ENCODE measurements around the gene NQO2.
"Not testable (repeated sequence)": the region's sequence is repeated elsewhere in the genome, so short reads cannot be mapped to it uniquely, and the experiment has no call there.

NQO2 gene

GRCh38 chr6:3041606-3042005 lies 41.9 kb downstream of the NQO2 start:
- H3K4me1 ChIP-seq (ENCODE audit: control insufficient read depth, insufficient read depth, low read length) = peaks cover 7% of the 10 kb centered on the region
- no peaks in the 10 kb centered on the region for H3K27me3 ChIP-seq (ENCODE audit: control insufficient read depth in 1 of 2, insufficient read depth in 2 of 2, low read length in 2 of 2)
- H3K9me3 ChIP-seq (ENCODE audit: control insufficient read depth in 2 of 2, low read length in 2 of 2) = no peaks in the 10 kb centered on the region
- H3K4me3 ChIP-seq (ENCODE audit: low read length in 2 of 2) = no peak overlapping the region
- H3K27ac ChIP-seq (ENCODE audit: low read length) = no peak overlapping the region
- H3K9ac ChIP-seq (ENCODE audit: low read length in 2 of 2) = no peak overlapping the region
- H3K36me3 ChIP-seq (ENCODE audit: control insufficient read depth in 2 of 2, insufficient read depth in 2 of 2, low read length in 2 of 2) = no peaks in the 10 kb centered on the region

GRCh38 chr6:3045369-3045768 lies 45.7 kb downstream of the NQO2 start:
- no peaks in the 10 kb centered on the region for H3K4me1 ChIP-seq (ENCODE audit: control insufficient read depth, insufficient read depth, low read length)
- H3K27me3 ChIP-seq (ENCODE audit: control insufficient read depth in 1 of 2, insufficient read depth in 2 of 2, low read length in 2 of 2) = no peaks in the 10 kb centered on the region
- H3K9me3 ChIP-seq (ENCODE audit: control insufficient read depth in 2 of 2, low read length in 2 of 2) = no peaks in the 10 kb centered on the region
- H3K36me3 ChIP-seq (ENCODE audit: control insufficient read depth in 2 of 2, insufficient read depth in 2 of 2, low read length in 2 of 2) = no peaks in the 10 kb centered on the region
- H3K27ac ChIP-seq (ENCODE audit: low read length) = no peak overlapping the region
- no peak overlapping the region for H3K9ac ChIP-seq (ENCODE audit: low read length in 2 of 2)
- no peak overlapping the region for H3K4me3 ChIP-seq (ENCODE audit: low read length in 2 of 2)

- Histone ChIP-seq H3K27me3 (ENCODE audit: control insufficient read depth in 1 of 2, insufficient read depth in 2 of 2, low read length in 2 of 2) (no peaks in the 10 kb centered on the region), H3K4me1 (ENCODE audit: control insufficient read depth, insufficient read depth, low read length) (no peaks in the 10 kb centered on the region)
These were observed 46.1 kb downstream of the NQO2 start for GRCh38 chr6:3045777-3046176.

GRCh38 chr6:3046295-3046694 lies 46.6 kb downstream of the NQO2 start:
- no peaks in the 10 kb centered on the region for H3K4me1 ChIP-seq (ENCODE audit: control insufficient read depth, insufficient read depth, low read length)
- no peaks in the 10 kb centered on the region for H3K9me3 ChIP-seq (ENCODE audit: control insufficient read depth in 2 of 2, low read length in 2 of 2)
- H3K27ac ChIP-seq (ENCODE audit: low read length) = no peak overlapping the region
- H3K9ac ChIP-seq (ENCODE audit: low read length in 2 of 2) = no peak overlapping the region
- H3K27me3 ChIP-seq (ENCODE audit: control insufficient read depth in 1 of 2, insufficient read depth in 2 of 2, low read length in 2 of 2) = no peaks in the 10 kb centered on the region
- no peak overlapping the region for H3K4me3 ChIP-seq (ENCODE audit: low read length in 2 of 2)
- no peaks in the 10 kb centered on the region for H3K36me3 ChIP-seq (ENCODE audit: control insufficient read depth in 2 of 2, insufficient read depth in 2 of 2, low read length in 2 of 2)

More at GRCh38 chr6:3045777-3046176, 46.1 kb downstream of the NQO2 start:
- H3K4me3 ChIP-seq (ENCODE audit: low read length in 2 of 2) = no peak overlapping the region
- H3K36me3 ChIP-seq (ENCODE audit: control insufficient read depth in 2 of 2, insufficient read depth in 2 of 2, low read length in 2 of 2) = no peaks in the 10 kb centered on the region
- no peaks in the 10 kb centered on the region for H3K9me3 ChIP-seq (ENCODE audit: control insufficient read depth in 2 of 2, low read length in 2 of 2)
- no peak overlapping the region for H3K9ac ChIP-seq (ENCODE audit: low read length in 2 of 2)
- no peak overlapping the region for H3K27ac ChIP-seq (ENCODE audit: low read length)

- not testable (repeated sequence) for H3K27me3 ChIP-seq (ENCODE audit: control insufficient read depth in 1 of 2, insufficient read depth in 2 of 2, low read length in 2 of 2); H3K27ac ChIP-seq (ENCODE audit: low read length); H3K4me1 ChIP-seq (ENCODE audit: control insufficient read depth, insufficient read depth, low read length); H3K9me3 ChIP-seq (ENCODE audit: control insufficient read depth in 2 of 2, low read length in 2 of 2); H3K9ac ChIP-seq (ENCODE audit: low read length in 2 of 2); H3K4me3 ChIP-seq (ENCODE audit: low read length in 2 of 2); H3K36me3 ChIP-seq (ENCODE audit: control insufficient read depth in 2 of 2, insufficient read depth in 2 of 2, low read length in 2 of 2)
These were observed 48.3 kb downstream of the NQO2 start for GRCh38 chr6:3048009-3048408.

GRCh38 chr6:3052481-3053230 lies 53.0 kb downstream of the NQO2 start:
- Histone ChIP-seq H3K9ac (ENCODE audit: low read length in 2 of 2) (no peak overlapping the region), H3K4me1 (ENCODE audit: control insufficient read depth, insufficient read depth, low read length) (peaks cover 10% of the 10 kb centered on the region), H3K36me3 (ENCODE audit: control insufficient read depth in 2 of 2, insufficient read depth in 2 of 2, low read length in 2 of 2) (no peaks in the 10 kb centered on the region), H3K27me3 (ENCODE audit: control insufficient read depth in 1 of 2, insufficient read depth in 2 of 2, low read length in 2 of 2) (no peaks in the 10 kb centered on the region), H3K9me3 (ENCODE audit: control insufficient read depth in 2 of 2, low read length in 2 of 2) (no peaks in the 10 kb centered on the region), H3K4me3 (ENCODE audit: low read length in 2 of 2) (peak overlapping the region in 1 of 2 donors; percentile 55), H3K27ac (ENCODE audit: low read length) (no peak overlapping the region)

GRCh38 chr6:3053231-3053508 lies 53.5 kb downstream of the NQO2 start:
- Histone ChIP-seq H3K27ac (ENCODE audit: low read length) (no peak overlapping the region), H3K27me3 (ENCODE audit: control insufficient read depth in 1 of 2, insufficient read depth in 2 of 2, low read length in 2 of 2) (no peaks in the 10 kb centered on the region), H3K4me1 (ENCODE audit: control insufficient read depth, insufficient read depth, low read length) (peaks cover 10% of the 10 kb centered on the region), H3K36me3 (ENCODE audit: control insufficient read depth in 2 of 2, insufficient read depth in 2 of 2, low read length in 2 of 2) (no peaks in the 10 kb centered on the region), H3K9ac (ENCODE audit: low read length in 2 of 2) (peak overlapping the region; percentile 6 to 55), H3K4me3 (ENCODE audit: low read length in 2 of 2) (peak overlapping the region; percentile 55 to 73), H3K9me3 (ENCODE audit: control insufficient read depth in 2 of 2, low read length in 2 of 2) (no peaks in the 10 kb centered on the region)

- H3K9me3 ChIP-seq (ENCODE audit: control insufficient read depth in 2 of 2, low read length in 2 of 2); H3K9ac ChIP-seq (ENCODE audit: low read length in 2 of 2); H3K27ac ChIP-seq (ENCODE audit: low read length); H3K36me3 ChIP-seq (ENCODE audit: control insufficient read depth in 2 of 2, insufficient read depth in 2 of 2, low read length in 2 of 2); H3K27me3 ChIP-seq (ENCODE audit: control insufficient read depth in 1 of 2, insufficient read depth in 2 of 2, low read length in 2 of 2): not testable (repeated sequence)
- Histone ChIP-seq H3K4me1 (ENCODE audit: control insufficient read depth, insufficient read depth, low read length) (peaks cover 10% of the 10 kb centered on the region), H3K4me3 (ENCODE audit: low read length in 2 of 2) (peak overlapping the region; percentile 55 to 73)
These were observed 54.8 kb downstream of the NQO2 start for GRCh38 chr6:3054229-3055157.

GRCh38 chr6:3055158-3055499 lies 55.4 kb downstream of the NQO2 start:
- not testable (repeated sequence) for H3K4me3 ChIP-seq (ENCODE audit: low read length in 2 of 2); H3K9me3 ChIP-seq (ENCODE audit: control insufficient read depth in 2 of 2, low read length in 2 of 2); H3K27me3 ChIP-seq (ENCODE audit: control insufficient read depth in 1 of 2, insufficient read depth in 2 of 2, low read length in 2 of 2); H3K9ac ChIP-seq (ENCODE audit: low read length in 2 of 2); H3K36me3 ChIP-seq (ENCODE audit: control insufficient read depth in 2 of 2, insufficient read depth in 2 of 2, low read length in 2 of 2); H3K27ac ChIP-seq (ENCODE audit: low read length)
- H3K4me1 ChIP-seq (ENCODE audit: control insufficient read depth, insufficient read depth, low read length) = peaks cover 10% of the 10 kb centered on the region

- H3K36me3 ChIP-seq (ENCODE audit: control insufficient read depth in 2 of 2, insufficient read depth in 2 of 2, low read length in 2 of 2) = no peaks in the 10 kb centered on the region
These were observed 57.5 kb downstream of the NQO2 start for GRCh38 chr6:3057063-3057770.

More at GRCh38 chr6:3057063-3057770, 57.5 kb downstream of the NQO2 start:
- Histone ChIP-seq H3K9me3 (ENCODE audit: control insufficient read depth in 2 of 2, low read length in 2 of 2) (no peaks in the 10 kb centered on the region), H3K4me3 (ENCODE audit: low read length in 2 of 2) (no peak overlapping the region), H3K27ac (ENCODE audit: low read length) (no peak overlapping the region), H3K4me1 (ENCODE audit: control insufficient read depth, insufficient read depth, low read length) (peaks cover 10% of the 10 kb centered on the region), H3K27me3 (ENCODE audit: control insufficient read depth in 1 of 2, insufficient read depth in 2 of 2, low read length in 2 of 2) (no peaks in the 10 kb centered on the region), H3K9ac (ENCODE audit: low read length in 2 of 2) (no peak overlapping the region)

Data from stomach smooth muscle (tissue), 2 donors.